AG10803 (cell line): ENCODE results near the gene EGFR.

ENCODE experiments used
- DNase-seq: peaks from one replicate; pipeline ENCODE4 v3.0.0; 2010; ENCODE audit warnings: low read depth
- H3K4me3 ChIP-seq: 2 replicates; pipeline ENCODE4 v1.5.1; 2011; ENCODE audit warnings: mild to moderate bottlenecking, low read length, control low read depth
- CTCF ChIP-seq: conservative IDR thresholded peaks from 2 replicates; pipeline ENCODE4 v1.5.1; 2011; ENCODE audit warnings: mild to moderate bottlenecking, low read length, control low read depth, inconsistent platforms

The EGFR gene

GRCh38 chr7:55254242-55254595, 235.4 kb downstream of the EGFR start:
- DNase-seq: no peak
- peak overlapping the region; percentile 63 for H3K4me3 ChIP-seq
- TF ChIP-seq CTCF: no peak

DNA sequence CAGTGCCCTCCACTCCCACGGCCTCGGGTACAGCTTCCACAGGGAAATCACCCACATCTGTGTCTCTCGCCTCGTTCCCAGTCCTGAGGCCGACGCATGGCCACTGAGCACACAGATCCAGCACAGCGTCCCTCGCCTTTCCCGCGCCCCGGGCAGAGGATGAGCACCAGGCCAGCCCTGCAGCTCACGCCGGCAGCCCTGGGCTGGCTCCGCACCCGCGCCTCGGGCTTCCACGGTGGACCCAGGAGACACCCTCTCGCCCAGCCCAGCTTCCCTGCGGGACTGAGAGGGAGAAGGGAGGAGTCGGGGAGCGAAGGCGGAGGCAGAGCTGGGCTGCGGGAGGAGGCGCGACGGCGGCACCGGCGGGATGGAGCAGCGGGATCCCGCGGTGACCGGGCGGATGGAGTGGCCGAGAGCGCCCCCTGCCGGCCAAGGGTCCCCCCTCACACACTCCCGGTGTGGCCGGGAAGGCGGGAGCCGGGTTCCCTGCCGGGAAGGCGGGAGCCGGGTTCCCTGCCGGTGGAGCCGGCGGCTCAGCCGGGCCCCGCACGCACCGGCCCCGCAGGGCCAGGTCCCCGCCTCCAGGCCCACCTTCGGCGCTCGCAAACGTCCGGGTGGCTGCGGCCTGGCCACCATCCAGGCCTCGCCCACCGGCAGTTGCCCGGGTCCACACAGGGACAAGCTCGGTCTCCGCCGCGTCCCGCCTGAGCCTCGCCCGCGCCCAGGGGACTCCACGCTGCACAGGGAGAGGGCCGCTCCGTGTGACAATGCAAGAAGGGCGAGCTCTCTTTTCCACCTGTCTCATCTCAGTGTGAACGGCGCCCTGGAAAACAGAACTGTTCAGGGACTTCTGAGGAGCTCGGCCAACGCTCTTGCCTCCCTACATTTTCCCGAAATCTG, 236.0 kb downstream of the EGFR start:
- DNase-seq: peak; percentile 60
- peak overlapping the region; percentile 66 for H3K4me3 ChIP-seq
- peak; percentile 57 for TF ChIP-seq CTCF

GRCh38 chr7:55255496-55256445, 237.0 kb downstream of the EGFR start:
- peak; percentile 68 for TF ChIP-seq CTCF
- DNase-seq: peak; percentile 71
- H3K4me3 ChIP-seq: peak overlapping the region; percentile 66

- DNase-seq: no peak
- H3K4me3 ChIP-seq: no peak overlapping the region
- TF ChIP-seq CTCF: no peak
Observed at GRCh38 chr7:55258631-55259030, 239.8 kb downstream of the EGFR start.

DNA sequence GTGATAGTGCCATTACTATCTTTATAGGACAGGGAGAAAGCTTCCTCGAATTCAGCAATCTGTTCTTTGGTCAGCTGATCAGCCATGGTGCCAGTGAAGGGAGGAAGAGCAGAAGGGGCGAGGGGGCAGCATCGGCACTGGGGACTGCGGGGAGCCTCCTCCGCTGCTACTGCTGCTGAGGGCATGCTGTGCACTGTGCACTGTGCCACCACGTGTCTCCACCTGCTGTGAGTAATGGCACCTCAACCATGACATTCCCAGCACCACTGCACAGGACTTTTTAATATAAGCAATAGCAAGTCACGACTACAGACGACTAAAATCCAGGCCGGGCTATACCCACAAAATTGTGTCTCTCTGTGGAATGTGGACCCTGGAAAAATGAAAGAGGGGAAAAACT, 241.4 kb downstream of the EGFR start:
- no peak for TF ChIP-seq CTCF
- no peak overlapping the region for H3K4me3 ChIP-seq
- no peak for DNase-seq

GRCh38 chr7:55260676-55261385, 242.0 kb downstream of the EGFR start:
- H3K4me3 ChIP-seq: no peak overlapping the region
- no peak for TF ChIP-seq CTCF

More at GRCh38 chr7:55260676-55261385, 242.0 kb downstream of the EGFR start:
- no peak for DNase-seq
